IMR-90 (cell line): ENCODE measurements around the gene EXOC5.

Experiments used
- BHLHE40 ChIP-seq: fragments of 150-350 bp; IDR thresholded peaks from 2 replicates; pipeline ENCODE4 v1.6.1; 2016; ENCODE audit warnings: mild to moderate bottlenecking, low read depth, low read length
- CEBPB ChIP-seq: IDR thresholded peaks from 2 replicates; pipeline ENCODE4 v1.6.1; 2012; ENCODE audit warnings: low read depth, low read length, improper control_type of control experiment
- CHD1 ChIP-seq: IDR thresholded peaks from 2 replicates; pipeline ENCODE4 v1.6.1; 2012; ENCODE audit warnings: low read depth, low read length, improper control_type of control experiment
- MAZ ChIP-seq: IDR thresholded peaks from 2 replicates; pipeline ENCODE4 v1.6.1; 2012; ENCODE audit warnings: low read depth, mild to moderate bottlenecking, low read length, improper control_type of control experiment, moderate library complexity, borderline replicate concordance
- POLR2A ChIP-seq: IDR thresholded peaks from 2 replicates; pipeline ENCODE4 v1.6.1; 2012; ENCODE audit warnings: mild to moderate bottlenecking, low read depth, low read length
- RAD21 ChIP-seq: IDR thresholded peaks from 2 replicates; pipeline ENCODE4 v1.6.1; 2012; ENCODE audit warnings: low read length, improper control_type of control experiment
- RFX5 ChIP-seq: IDR thresholded peaks from 2 replicates; pipeline ENCODE4 v1.8.0; 2012; ENCODE audit warnings: low read depth, mild to moderate bottlenecking, low read length, moderate library complexity
- SMC3 ChIP-seq: fragments of 150-350 bp; IDR thresholded peaks from 2 replicates; pipeline ENCODE4 v1.6.1; 2016; ENCODE audit warnings: low read depth, mild to moderate bottlenecking, antibody characterized with exemption, low read length, moderate library complexity
- TF ChIP-seq, protein P1 (sequence below): fragments of 150-350 bp; IDR thresholded peaks from 2 replicates; pipeline ENCODE4 v1.6.1; 2017; ENCODE audit warnings: mild to moderate bottlenecking, antibody characterized with exemption, low read length, low read depth
- TF ChIP-seq, protein P2 (sequence below): conservative IDR thresholded peaks from 2 replicates; pipeline ENCODE4 v1.5.1; 2012; ENCODE audit warnings: mild to moderate bottlenecking, low read depth, low read length, improper control_type of control experiment

DNA sequence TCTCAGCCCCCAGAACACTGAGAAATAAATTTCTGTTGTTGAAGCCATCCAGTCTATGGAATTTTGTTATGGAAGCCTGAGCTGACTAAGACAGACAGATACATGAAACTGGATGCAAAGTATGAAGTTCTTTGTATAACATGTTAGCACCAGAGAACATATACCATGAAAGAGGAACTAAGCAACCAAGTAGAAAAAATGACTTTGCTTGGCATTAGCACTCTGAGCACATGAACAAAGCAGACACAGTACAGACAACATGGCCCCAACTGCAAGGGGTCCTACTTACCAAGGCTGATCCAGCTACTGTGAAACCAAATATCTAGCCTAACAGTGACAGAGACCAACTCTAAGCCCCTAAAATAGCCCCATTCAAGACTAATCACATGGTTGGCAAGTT lies 13.8 kb downstream of the EXOC5 start:
- TF ChIP-seq, protein P1, sequence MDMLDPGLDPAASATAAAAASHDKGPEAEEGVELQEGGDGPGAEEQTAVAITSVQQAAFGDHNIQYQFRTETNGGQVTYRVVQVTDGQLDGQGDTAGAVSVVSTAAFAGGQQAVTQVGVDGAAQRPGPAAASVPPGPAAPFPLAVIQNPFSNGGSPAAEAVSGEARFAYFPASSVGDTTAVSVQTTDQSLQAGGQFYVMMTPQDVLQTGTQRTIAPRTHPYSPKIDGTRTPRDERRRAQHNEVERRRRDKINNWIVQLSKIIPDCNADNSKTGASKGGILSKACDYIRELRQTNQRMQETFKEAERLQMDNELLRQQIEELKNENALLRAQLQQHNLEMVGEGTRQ, result no peak
- TF ChIP-seq BHLHE40 (no peak), RAD21 (no peak), MAZ (no peak), SMC3 (no peak), POLR2A (no peak), CEBPB (no peak), RFX5 (no peak), CHD1 (no peak)
- TF ChIP-seq, protein P2, sequence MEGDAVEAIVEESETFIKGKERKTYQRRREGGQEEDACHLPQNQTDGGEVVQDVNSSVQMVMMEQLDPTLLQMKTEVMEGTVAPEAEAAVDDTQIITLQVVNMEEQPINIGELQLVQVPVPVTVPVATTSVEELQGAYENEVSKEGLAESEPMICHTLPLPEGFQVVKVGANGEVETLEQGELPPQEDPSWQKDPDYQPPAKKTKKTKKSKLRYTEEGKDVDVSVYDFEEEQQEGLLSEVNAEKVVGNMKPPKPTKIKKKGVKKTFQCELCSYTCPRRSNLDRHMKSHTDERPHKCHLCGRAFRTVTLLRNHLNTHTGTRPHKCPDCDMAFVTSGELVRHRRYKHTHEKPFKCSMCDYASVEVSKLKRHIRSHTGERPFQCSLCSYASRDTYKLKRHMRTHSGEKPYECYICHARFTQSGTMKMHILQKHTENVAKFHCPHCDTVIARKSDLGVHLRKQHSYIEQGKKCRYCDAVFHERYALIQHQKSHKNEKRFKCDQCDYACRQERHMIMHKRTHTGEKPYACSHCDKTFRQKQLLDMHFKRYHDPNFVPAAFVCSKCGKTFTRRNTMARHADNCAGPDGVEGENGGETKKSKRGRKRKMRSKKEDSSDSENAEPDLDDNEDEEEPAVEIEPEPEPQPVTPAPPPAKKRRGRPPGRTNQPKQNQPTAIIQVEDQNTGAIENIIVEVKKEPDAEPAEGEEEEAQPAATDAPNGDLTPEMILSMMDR, result no peak
